ENCODE measurements around the gene ADAT2. TPM values are rescaled to one million over a fixed set of nuclear protein-coding genes. Genes with fewer than 3 reads are reported as not detected.

Gene ADAT2
- total and polyA plus RNA-seq, 10 of the 15 experiments (the other 5 are each of a cell fraction or from before 2014, with no cell fraction given) = 7.8 to 38.6 (median 17.3) TPM

DNA sequence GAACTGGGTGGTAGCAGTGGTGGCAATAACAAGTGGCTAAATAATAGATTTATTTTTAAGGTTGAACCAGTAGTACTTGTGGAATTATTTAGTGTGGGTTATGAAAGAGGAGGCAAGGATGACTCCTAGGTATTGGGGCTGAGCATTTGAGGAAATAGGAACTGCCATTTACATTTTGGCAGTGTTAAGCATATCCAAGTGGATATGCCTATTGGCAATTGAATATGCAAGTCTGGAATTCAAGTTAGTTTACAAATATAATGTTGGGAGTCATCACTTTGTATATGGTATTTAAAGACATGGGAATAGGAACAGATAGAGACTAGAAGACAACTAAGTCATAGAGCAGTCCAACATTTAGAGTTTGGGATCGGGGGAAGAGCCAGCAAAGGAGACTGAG, 26.1 kb upstream of the ADAT2 start:
- Histone ChIP-seq H3K27ac (ENCODE audit: control insufficient read depth, insufficient read depth) (no peak overlapping the region), H4K20me1 (ENCODE audit: control insufficient read depth, insufficient read depth) (no peaks in the 10 kb centered on the region), H3K9ac (ENCODE audit: control insufficient read depth, insufficient read depth, low read length) (no peak overlapping the region), H3K4me1 (ENCODE audit: control insufficient read depth, insufficient read depth, low read length) (peaks cover 4% of the 10 kb centered on the region; the same call in 1 of the 2 replicates), H2AFZ (ENCODE audit: control insufficient read depth, low read depth, low read length) (no peak overlapping the region), H3K36me3 (ENCODE audit: control insufficient read depth in 2 of 2, insufficient read depth in 2 of 2, low read length in 1 of 2) (peaks cover 0 to 11% of the 10 kb centered on the region in 2 experiments; a peak in 3 of 4 replicates), H3K4me3 (no peak overlapping the region), H3K27me3 (replicated peaks in 1 of 2; ENCODE audit: control insufficient read depth in 2 of 2, insufficient read depth in 2 of 2, low read length in 1 of 2) (no peaks in the 10 kb centered on the region), H3K9me3 (replicated peaks; ENCODE audit: control insufficient read depth, insufficient read depth, low read length) (no peaks in the 10 kb centered on the region), H3K4me2 (ENCODE audit: control insufficient read depth, insufficient read depth) (no peak overlapping the region), H3K79me2 (ENCODE audit: control insufficient read depth, insufficient read depth, low read length) (no peaks in the 10 kb centered on the region)
- intact Hi-C loops (cut with micrococcal nuclease; ENCODE audit: unreplicated experiment) (no loop called here), in situ Hi-C loops (cut with MboI) (no loop called here)
- TF ChIP-seq CHD2 (IDR thresholded peaks at IDR 0.05; ENCODE audit: borderline replicate concordance, low read depth, low read length) (no peak), CBX3 (IDR thresholded peaks at IDR 0.05; ENCODE audit: borderline replicate concordance, low read depth) (no peak), TAF1 (IDR thresholded peaks at IDR 0.05; ENCODE audit: borderline replicate concordance, low read depth, low read length) (no peak), BCL11A (IDR thresholded peaks at IDR 0.05; ENCODE audit: low read depth, low read length) (no peak), ZNF274 (IDR thresholded peaks at IDR 0.05; ENCODE audit: insufficient read depth, insufficient read length) (no peak), HDAC2 (IDR thresholded peaks at IDR 0.05) (no peak), HDGF (IDR thresholded peaks at IDR 0.05) (no peak), KDM1A (IDR thresholded peaks at IDR 0.05; ENCODE audit: borderline replicate concordance) (no peak), STAT1 (conservative IDR thresholded peaks at IDR 0.05) (no peak), RUNX3 (IDR thresholded peaks at IDR 0.05; ENCODE audit: low read length) (no peak)
- TF ChIP-seq, protein P1, sequence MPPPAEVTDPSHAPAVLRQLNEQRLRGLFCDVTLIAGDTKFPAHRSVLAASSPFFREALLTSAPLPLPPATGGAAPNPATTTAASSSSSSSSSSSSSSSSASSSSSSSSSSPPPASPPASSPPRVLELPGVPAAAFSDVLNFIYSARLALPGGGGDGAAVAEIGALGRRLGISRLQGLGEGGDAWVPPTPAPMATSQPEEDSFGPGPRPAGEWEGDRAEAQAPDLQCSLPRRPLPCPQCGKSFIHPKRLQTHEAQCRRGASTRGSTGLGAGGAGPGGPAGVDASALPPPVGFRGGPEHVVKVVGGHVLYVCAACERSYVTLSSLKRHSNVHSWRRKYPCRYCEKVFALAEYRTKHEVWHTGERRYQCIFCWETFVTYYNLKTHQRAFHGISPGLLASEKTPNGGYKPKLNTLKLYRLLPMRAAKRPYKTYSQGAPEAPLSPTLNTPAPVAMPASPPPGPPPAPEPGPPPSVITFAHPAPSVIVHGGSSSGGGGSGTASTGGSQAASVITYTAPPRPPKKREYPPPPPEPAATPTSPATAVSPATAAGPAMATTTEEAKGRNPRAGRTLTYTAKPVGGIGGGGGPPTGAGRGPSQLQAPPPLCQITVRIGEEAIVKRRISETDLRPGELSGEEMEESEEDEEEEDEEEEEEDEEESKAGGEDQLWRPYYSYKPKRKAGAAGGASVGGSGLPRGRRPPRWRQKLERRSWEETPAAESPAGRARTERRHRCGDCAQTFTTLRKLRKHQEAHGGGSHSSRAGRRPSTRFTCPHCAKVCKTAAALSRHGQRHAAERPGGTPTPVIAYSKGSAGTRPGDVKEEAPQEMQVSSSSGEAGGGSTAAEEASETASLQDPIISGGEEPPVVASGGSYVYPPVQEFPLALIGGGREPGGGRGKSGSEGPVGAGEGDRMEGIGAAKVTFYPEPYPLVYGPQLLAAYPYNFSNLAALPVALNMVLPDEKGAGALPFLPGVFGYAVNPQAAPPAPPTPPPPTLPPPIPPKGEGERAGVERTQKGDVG (CRISPR knock-in tag; IDR thresholded peaks at IDR 0.05) = no peak
- FAIRE-seq = no peak
- ChIA-PET RAD21 (ENCODE audit: unreplicated experiment) (no interaction called here), SMC1A (ENCODE audit: uncharacterized antibody, unreplicated experiment) (no interaction called here), CTCF (interaction anchor here (1.0 kb wide), 1 partner anchor 23 kb away, joined by 3 read pairs; no protein-coding TSS in a partner anchor), POLR2A (no interaction called here)
- DNase-seq (ENCODE audit: low read depth, low spot score) = no peak
- no TSS peak for BruUV-seq (replicated peaks)
- WGBS (ENCODE audit: insufficient coverage, insufficient replicate concordance, low lambda C conversion rate, missing lambda C conversion rate) = 100% methylated on average over 1 of the region's 1 CpG
- ATAC-seq = no peak

All from GM12878 (cell line).